NCI-H510A (cell line): ENCODE data around the gene DMRT3.
A peak's percentile ranks its signal among the peaks of the same experiment; 100 is the strongest.

Experiments
- DNase-seq: peaks from one replicate; lab custom pipeline; 2025; lab: John Stamatoyannopoulos, UW

DMRT3 gene

GRCh38 chr9:1002678-1003077 is 26.2 kb downstream of the DMRT3 start:
- no peak for DNase-seq

DNA sequence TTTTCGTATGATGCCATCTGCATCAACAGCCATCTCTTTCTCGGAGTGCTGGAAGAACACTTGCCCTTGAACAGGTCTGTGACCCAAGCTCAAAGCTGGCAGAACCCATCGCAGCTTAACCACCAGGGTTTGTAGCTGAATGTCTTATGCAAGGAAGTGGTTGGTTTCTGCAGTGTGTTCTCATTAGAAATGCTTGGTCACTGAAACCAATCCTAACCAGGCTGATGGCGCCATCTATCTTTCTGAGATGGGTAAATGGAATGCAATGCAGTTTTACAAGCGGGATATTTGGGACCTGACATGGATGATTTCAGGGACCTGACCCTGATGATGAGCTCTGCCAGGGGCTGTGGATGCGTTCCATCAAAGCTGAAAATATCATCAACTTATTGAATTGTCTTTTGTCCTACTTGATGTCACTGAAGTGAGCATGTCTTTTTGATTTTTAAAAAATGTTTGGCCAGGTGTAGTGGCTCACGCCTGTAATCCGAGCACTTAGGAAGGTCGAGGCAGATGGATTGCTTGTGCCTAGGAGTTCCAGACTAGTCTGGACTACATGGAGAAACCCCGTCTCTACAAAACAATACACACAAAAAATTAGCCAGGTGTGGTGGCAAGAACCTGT is 28.7 kb downstream of the DMRT3 start:
- peak; percentile 22 for DNase-seq

- DNase-seq = no peak
Observed at GRCh38 chr9:1007312-1007711, 30.9 kb downstream of the DMRT3 start.

DNA sequence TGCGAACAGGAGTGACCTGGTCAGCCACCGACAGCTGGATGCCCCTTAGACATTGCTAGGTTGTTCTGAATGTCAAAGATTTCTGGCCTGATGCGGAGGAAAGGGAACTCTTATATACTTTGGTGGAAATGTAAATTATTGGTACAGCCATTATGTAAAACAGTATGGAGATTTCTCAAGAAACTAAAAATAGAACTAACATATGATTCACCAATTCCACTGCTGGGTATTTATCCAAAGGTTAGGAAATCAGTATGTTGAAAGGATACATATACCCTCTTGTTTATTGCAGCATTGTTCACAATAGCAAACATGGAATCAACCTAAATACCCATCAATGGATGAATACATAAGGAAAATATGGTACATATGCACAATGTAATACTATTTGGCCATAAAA is 31.8 kb downstream of the DMRT3 start:
- no peak for DNase-seq

DNA sequence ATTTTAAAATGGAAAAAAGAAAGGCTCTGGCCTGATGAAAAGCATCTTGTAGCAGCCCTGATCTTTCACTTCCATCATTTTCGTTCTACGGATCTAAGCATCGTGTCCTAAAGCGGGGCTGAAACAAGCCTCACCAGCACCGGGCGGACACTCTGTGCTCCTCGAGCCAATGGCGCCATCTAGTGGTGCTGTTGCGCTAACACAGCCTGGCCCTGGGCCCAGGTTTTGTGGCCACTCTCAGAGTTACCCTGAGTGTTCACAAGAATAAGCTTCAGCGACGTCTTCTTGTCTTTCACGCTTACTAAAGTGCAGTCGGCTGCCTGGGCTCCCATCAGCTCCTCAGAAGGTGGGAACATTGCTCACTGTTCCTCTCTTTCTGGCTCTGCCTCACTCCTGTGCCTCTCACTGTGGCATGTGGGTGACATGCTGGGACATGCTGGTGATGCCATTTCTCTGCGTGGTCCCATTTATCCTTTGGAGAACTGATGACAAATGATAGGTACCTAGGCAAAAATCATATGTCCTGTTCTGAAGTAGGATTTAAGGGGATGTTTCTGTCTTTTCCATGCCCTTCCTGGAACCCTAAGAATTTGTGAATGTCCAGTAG is 32.7 kb downstream of the DMRT3 start:
- peak; percentile 3 for DNase-seq

GRCh38 chr9:1013021-1013420 is 36.6 kb downstream of the DMRT3 start:
- no peak for DNase-seq

GRCh38 chr9:1014225-1014624 is 37.8 kb downstream of the DMRT3 start:
- DNase-seq = no peak

GRCh38 chr9:1014640-1015039 is 38.2 kb downstream of the DMRT3 start:
- DNase-seq = no peak

DNA sequence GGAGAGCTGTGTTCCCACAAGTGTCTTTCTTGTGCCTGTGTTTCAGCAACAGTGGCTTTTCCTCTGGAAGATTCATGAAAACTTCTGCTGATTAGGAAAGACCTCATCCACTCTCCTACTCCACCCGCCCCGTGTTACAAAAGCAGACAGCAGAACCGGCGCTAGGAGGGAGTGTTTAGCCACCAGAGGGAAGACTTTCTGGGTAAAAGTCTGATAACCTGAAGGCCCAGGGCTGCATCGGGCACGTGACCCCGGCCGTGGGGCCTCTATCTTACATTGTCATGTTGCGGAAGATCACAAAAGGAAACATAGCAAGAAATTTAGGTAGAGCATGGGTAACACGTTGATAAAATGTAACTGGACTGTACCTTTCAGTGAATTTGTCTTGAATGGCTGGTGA is 41.7 kb downstream of the DMRT3 start:
- no peak for DNase-seq

- DNase-seq = no peak
Observed at GRCh38 chr9:1024112-1024511, 47.7 kb downstream of the DMRT3 start.

DNA sequence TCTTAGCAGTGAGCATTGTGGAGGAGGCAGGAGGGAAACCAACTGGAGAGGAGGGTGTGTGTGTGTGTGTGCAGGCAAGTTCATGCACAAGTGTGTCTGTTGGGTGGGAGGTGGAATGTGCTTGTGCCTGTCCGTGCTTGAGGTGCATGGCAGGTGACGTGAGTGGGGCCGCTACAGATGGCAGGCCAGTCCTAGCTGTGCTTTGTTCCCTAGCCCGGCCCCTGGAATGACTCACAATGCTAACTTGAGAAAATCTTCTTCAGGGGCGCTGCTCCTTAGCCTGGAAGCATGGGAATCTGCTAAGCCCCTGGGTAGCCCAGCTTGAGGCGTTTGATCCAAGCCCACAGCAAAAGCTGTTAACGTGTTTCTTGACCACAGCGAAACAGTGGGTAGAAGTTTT is 48.7 kb downstream of the DMRT3 start:
- DNase-seq = no peak

- no peak for DNase-seq
Observed at GRCh38 chr9:1026219-1026618, 49.8 kb downstream of the DMRT3 start.

- no peak for DNase-seq
Observed at GRCh38 chr9:1028501-1029190, 52.2 kb downstream of the DMRT3 start.

GRCh38 chr9:1031951-1032601 is 55.6 kb downstream of the DMRT3 start:
- no peak for DNase-seq

DNA sequence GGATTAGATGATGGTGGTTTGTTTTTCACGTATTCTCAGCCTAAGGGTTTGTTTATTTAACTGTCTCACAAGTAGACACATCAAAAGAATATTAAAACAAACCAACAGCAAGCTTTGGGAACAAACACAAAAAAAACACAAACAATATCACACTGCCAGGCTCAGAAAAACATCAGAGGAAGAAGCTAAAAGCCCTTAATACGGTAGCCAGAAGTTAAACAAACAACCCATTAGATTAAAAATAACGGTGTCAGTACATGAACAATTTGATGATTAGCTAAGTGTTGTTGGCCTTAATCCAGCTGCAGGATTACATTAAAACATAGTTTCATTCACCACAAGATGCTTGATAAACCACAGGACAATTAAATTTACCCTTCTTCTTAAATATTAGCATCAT is 57.8 kb downstream of the DMRT3 start:
- no peak for DNase-seq

DNA sequence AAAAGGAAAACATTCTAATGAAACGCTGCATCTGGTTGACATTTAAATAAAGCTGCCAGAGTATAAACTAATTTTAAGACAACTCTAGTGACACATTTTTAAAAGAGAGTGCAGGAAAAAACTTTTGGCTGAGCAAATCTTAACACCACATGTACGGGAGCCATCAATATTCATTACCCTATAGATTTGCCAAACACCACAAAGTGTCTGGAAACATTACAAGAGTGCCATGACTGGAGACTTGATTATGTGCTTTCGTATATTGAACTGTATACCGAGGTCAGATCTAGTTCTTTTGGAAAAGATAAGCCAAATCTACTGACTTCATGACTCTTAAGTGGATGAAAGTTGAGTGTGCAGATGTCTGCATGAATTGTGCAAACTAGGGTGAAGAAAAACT is 63.1 kb downstream of the DMRT3 start:
- DNase-seq = no peak
